HEK293 (cell line): ENCODE data around the gene RBFOX1.

Source experiments
- GLIS2 ChIP-seq: fragments of 450-650 bp; formaldehyde crosslinking; IDR thresholded peaks from 2 replicates; pipeline ENCODE4 v1.5.1; 2016; ENCODE audit warnings: missing biosample characterization, missing genetic modification characterization
- ZNF10 ChIP-seq: fragments of 450-650 bp; formaldehyde crosslinking; IDR thresholded peaks from 2 replicates; pipeline ENCODE4 v1.5.1; 2017; ENCODE audit warnings: missing biosample characterization, missing genetic modification characterization
- ZNF274 ChIP-seq, 2 experiments: fragments of 200-500 bp in 1 of 2; fragments of 450-650 bp in 1 of 2; sonication (Bioruptor generic) in 1 of 2; formaldehyde crosslinking in 1 of 2; IDR thresholded peaks; 2 replicates each; pipeline versions ENCODE4 v1.5.1 to v1.6.1; 2014 to 2016; ENCODE audit warnings: borderline replicate concordance in 1 of 2, inconsistent platforms in 1 of 2, low read length in 1 of 2, missing biosample characterization in 1 of 2, missing genetic modification characterization in 1 of 2
- ZNF501 ChIP-seq: fragments of 450-650 bp; formaldehyde crosslinking; IDR thresholded peaks from 2 replicates; pipeline ENCODE4 v1.5.1; 2016; ENCODE audit warnings: missing biosample characterization, missing genetic modification characterization
- TF ChIP-seq, protein P1 (sequence below): fragments of 450-650 bp; formaldehyde crosslinking; IDR thresholded peaks from 2 replicates; pipeline ENCODE4 v1.5.1; 2016; ENCODE audit warnings: missing biosample characterization, missing genetic modification characterization
- TF ChIP-seq, protein P2 (sequence below): fragments of 450-650 bp; formaldehyde crosslinking; IDR thresholded peaks from 2 replicates; pipeline ENCODE4 v1.5.1; 2016; ENCODE audit warnings: missing biosample characterization, missing genetic modification characterization
- TF ChIP-seq, protein P3 (sequence below): fragments of 450-650 bp; formaldehyde crosslinking; IDR thresholded peaks from 2 replicates; pipeline ENCODE4 v1.5.1; 2016; ENCODE audit warnings: missing biosample characterization, missing genetic modification characterization

DNA sequence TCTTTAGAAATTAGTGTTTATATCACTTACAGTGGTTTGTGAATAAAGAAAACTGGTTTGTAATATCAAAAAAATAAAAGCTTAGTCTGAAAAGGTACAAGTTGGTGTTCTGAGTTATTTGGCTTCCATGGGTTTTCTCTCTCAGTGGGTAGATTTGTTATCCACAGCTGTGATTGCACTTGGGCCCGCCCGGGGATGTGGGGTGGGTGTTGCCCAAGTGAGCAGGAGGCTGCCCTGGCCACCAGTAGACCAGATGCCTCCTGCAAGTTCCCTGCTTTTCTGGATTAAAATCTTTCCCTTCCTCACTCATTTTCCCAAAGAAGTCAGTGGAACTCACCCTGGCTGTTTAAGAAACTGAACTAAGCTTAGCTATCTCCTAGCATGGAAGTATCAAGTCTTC lies 380.6 kb downstream of the RBFOX1 start:
- no peak for TF ChIP-seq GLIS2 (tag by site-specific recombination)
- TF ChIP-seq ZNF10 (tag by site-specific recombination): no peak
- TF ChIP-seq, protein P1, sequence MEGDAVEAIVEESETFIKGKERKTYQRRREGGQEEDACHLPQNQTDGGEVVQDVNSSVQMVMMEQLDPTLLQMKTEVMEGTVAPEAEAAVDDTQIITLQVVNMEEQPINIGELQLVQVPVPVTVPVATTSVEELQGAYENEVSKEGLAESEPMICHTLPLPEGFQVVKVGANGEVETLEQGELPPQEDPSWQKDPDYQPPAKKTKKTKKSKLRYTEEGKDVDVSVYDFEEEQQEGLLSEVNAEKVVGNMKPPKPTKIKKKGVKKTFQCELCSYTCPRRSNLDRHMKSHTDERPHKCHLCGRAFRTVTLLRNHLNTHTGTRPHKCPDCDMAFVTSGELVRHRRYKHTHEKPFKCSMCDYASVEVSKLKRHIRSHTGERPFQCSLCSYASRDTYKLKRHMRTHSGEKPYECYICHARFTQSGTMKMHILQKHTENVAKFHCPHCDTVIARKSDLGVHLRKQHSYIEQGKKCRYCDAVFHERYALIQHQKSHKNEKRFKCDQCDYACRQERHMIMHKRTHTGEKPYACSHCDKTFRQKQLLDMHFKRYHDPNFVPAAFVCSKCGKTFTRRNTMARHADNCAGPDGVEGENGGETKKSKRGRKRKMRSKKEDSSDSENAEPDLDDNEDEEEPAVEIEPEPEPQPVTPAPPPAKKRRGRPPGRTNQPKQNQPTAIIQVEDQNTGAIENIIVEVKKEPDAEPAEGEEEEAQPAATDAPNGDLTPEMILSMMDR (tag by site-specific recombination): no peak
- TF ChIP-seq, protein P2, sequence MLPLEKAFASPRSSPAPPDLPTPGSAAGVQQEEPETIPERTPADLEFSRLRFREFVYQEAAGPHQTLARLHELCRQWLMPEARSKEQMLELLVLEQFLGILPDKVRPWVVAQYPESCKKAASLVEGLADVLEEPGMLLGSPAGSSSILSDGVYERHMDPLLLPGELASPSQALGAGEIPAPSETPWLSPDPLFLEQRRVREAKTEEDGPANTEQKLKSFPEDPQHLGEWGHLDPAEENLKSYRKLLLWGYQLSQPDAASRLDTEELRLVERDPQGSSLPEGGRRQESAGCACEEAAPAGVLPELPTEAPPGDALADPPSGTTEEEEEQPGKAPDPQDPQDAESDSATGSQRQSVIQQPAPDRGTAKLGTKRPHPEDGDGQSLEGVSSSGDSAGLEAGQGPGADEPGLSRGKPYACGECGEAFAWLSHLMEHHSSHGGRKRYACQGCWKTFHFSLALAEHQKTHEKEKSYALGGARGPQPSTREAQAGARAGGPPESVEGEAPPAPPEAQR: no peak
- TF ChIP-seq, protein P3, sequence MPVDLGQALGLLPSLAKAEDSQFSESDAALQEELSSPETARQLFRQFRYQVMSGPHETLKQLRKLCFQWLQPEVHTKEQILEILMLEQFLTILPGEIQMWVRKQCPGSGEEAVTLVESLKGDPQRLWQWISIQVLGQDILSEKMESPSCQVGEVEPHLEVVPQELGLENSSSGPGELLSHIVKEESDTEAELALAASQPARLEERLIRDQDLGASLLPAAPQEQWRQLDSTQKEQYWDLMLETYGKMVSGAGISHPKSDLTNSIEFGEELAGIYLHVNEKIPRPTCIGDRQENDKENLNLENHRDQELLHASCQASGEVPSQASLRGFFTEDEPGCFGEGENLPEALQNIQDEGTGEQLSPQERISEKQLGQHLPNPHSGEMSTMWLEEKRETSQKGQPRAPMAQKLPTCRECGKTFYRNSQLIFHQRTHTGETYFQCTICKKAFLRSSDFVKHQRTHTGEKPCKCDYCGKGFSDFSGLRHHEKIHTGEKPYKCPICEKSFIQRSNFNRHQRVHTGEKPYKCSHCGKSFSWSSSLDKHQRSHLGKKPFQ (tag by site-specific recombination): no peak
- no peak for TF ChIP-seq ZNF501
- no peak for TF ChIP-seq ZNF274 (IDR thresholded peaks at IDR 0.05; ENCODE audit: low read length)
- TF ChIP-seq ZNF274 (tag by site-specific recombination; IDR thresholded peaks at IDR 0.05; ENCODE audit: borderline replicate concordance): no peak
